ENCODE results near the gene CORO2B. TPM values are rescaled to one million over a fixed set of nuclear protein-coding genes. Genes with fewer than 3 reads are reported as not detected.

Gene CORO2B
- polyA plus RNA-seq, 2 donors = 0.24 to 0.35 TPM

GRCh38 chr15:68717951-68718350, 139.2 kb downstream of the CORO2B start:
- 69 to 70% methylated on average over 3 of the region's 3 CpGs for WGBS, 2 donors
- H3K27me3 ChIP-seq (ENCODE audit: control insufficient read depth in 1 of 2, insufficient read depth in 2 of 2, low read length in 2 of 2) = no peaks in the 10 kb centered on the region
- no peak overlapping the region for H3K27ac ChIP-seq (ENCODE audit: low read depth in 2 of 2, low read length in 1 of 2)
- no peaks in the 10 kb centered on the region for H3K4me1 ChIP-seq (ENCODE audit: control insufficient read depth in 2 of 2, insufficient read depth in 2 of 2, low read length in 1 of 2)
- no peak overlapping the region for H3K4me3 ChIP-seq (ENCODE audit: low read depth in 1 of 2, low read length in 2 of 2)
- peaks cover 3 to 4% of the 10 kb centered on the region in 2 donors for H3K9me3 ChIP-seq (ENCODE audit: control insufficient read depth in 2 of 2, insufficient read depth in 1 of 2, low read depth in 1 of 2, low read length in 1 of 2)
- no peaks in the 10 kb centered on the region for H3K36me3 ChIP-seq (ENCODE audit: control insufficient read depth in 2 of 2, insufficient read depth in 2 of 2, low read length in 1 of 2)

GRCh38 chr15:68718468-68718867, 139.7 kb downstream of the CORO2B start:
- 86 to 94% methylated on average over 12 of the region's 12 CpGs for WGBS, 2 donors
- no peak overlapping the region for H3K27ac ChIP-seq (ENCODE audit: low read depth in 2 of 2, low read length in 1 of 2)
- no peaks in the 10 kb centered on the region for H3K27me3 ChIP-seq (ENCODE audit: control insufficient read depth in 1 of 2, insufficient read depth in 2 of 2, low read length in 2 of 2)
- no peak overlapping the region for H3K4me3 ChIP-seq (ENCODE audit: low read depth in 1 of 2, low read length in 2 of 2)
- H3K4me1 ChIP-seq (ENCODE audit: control insufficient read depth in 2 of 2, insufficient read depth in 2 of 2, low read length in 1 of 2) = no peaks in the 10 kb centered on the region
- H3K36me3 ChIP-seq (ENCODE audit: control insufficient read depth in 2 of 2, insufficient read depth in 2 of 2, low read length in 1 of 2) = no peaks in the 10 kb centered on the region
- H3K9me3 ChIP-seq (ENCODE audit: control insufficient read depth in 2 of 2, insufficient read depth in 1 of 2, low read depth in 1 of 2, low read length in 1 of 2) = peaks cover 3 to 4% of the 10 kb centered on the region in 2 donors

- H3K9me3 ChIP-seq (ENCODE audit: control insufficient read depth in 2 of 2, insufficient read depth in 1 of 2, low read depth in 1 of 2, low read length in 1 of 2) = peaks cover 3 to 4% of the 10 kb centered on the region in 2 donors
- no peaks in the 10 kb centered on the region for H3K27me3 ChIP-seq (ENCODE audit: control insufficient read depth in 1 of 2, insufficient read depth in 2 of 2, low read length in 2 of 2)
- no peak overlapping the region for H3K4me3 ChIP-seq (ENCODE audit: low read depth in 1 of 2, low read length in 2 of 2)
- WGBS, 2 donors = 86 to 92% methylated on average over 9 of the region's 9 CpGs
- no peak overlapping the region for H3K27ac ChIP-seq (ENCODE audit: low read depth in 2 of 2, low read length in 1 of 2)
- no peaks in the 10 kb centered on the region for H3K36me3 ChIP-seq (ENCODE audit: control insufficient read depth in 2 of 2, insufficient read depth in 2 of 2, low read length in 1 of 2)
- no peaks in the 10 kb centered on the region for H3K4me1 ChIP-seq (ENCODE audit: control insufficient read depth in 2 of 2, insufficient read depth in 2 of 2, low read length in 1 of 2)
Measured at GRCh38 chr15:68719051-68719450, 140.3 kb downstream of the CORO2B start.

- H3K36me3 ChIP-seq (ENCODE audit: control insufficient read depth in 2 of 2, insufficient read depth in 2 of 2, low read length in 1 of 2) = no peaks in the 10 kb centered on the region
- H3K27ac ChIP-seq (ENCODE audit: low read depth in 2 of 2, low read length in 1 of 2) = no peak overlapping the region
- H3K9me3 ChIP-seq (ENCODE audit: control insufficient read depth in 2 of 2, insufficient read depth in 1 of 2, low read depth in 1 of 2, low read length in 1 of 2) = peaks cover 3 to 4% of the 10 kb centered on the region in 2 donors
- 49 to 69% methylated on average over 10 of the region's 10 CpGs for WGBS, 2 donors
- H3K27me3 ChIP-seq (ENCODE audit: control insufficient read depth in 1 of 2, insufficient read depth in 2 of 2, low read length in 2 of 2) = no peaks in the 10 kb centered on the region
- H3K4me1 ChIP-seq (ENCODE audit: control insufficient read depth in 2 of 2, insufficient read depth in 2 of 2, low read length in 1 of 2) = no peaks in the 10 kb centered on the region
- no peak overlapping the region for H3K4me3 ChIP-seq (ENCODE audit: low read depth in 1 of 2, low read length in 2 of 2)
Measured at GRCh38 chr15:68719672-68720071, 140.9 kb downstream of the CORO2B start.

- Histone ChIP-seq H3K27ac (ENCODE audit: low read depth in 2 of 2, low read length in 1 of 2) (no peak overlapping the region), H3K27me3 (ENCODE audit: control insufficient read depth in 1 of 2, insufficient read depth in 2 of 2, low read length in 2 of 2) (no peaks in the 10 kb centered on the region), H3K4me1 (ENCODE audit: control insufficient read depth in 2 of 2, insufficient read depth in 2 of 2, low read length in 1 of 2) (no peaks in the 10 kb centered on the region), H3K36me3 (ENCODE audit: control insufficient read depth in 2 of 2, insufficient read depth in 2 of 2, low read length in 1 of 2) (no peaks in the 10 kb centered on the region), H3K4me3 (ENCODE audit: low read depth in 1 of 2, low read length in 2 of 2) (no peak overlapping the region), H3K9me3 (ENCODE audit: control insufficient read depth in 2 of 2, insufficient read depth in 1 of 2, low read depth in 1 of 2, low read length in 1 of 2) (peaks cover 3 to 4% of the 10 kb centered on the region in 2 donors)
- 92 to 95% methylated on average over 5 of the region's 5 CpGs for WGBS, 2 donors
Measured at GRCh38 chr15:68721886-68722285, 143.1 kb downstream of the CORO2B start.

GRCh38 chr15:68725736-68726135, 146.9 kb downstream of the CORO2B start:
- Histone ChIP-seq H3K4me1 (ENCODE audit: control insufficient read depth in 2 of 2, insufficient read depth in 2 of 2, low read length in 1 of 2) (peaks cover 0 to 2% of the 10 kb centered on the region in 2 donors), H3K36me3 (ENCODE audit: control insufficient read depth in 2 of 2, insufficient read depth in 2 of 2, low read length in 1 of 2) (no peaks in the 10 kb centered on the region), H3K4me3 (ENCODE audit: low read depth in 1 of 2, low read length in 2 of 2) (no peak overlapping the region), H3K9me3 (ENCODE audit: control insufficient read depth in 2 of 2, insufficient read depth in 1 of 2, low read depth in 1 of 2, low read length in 1 of 2) (no peaks in the 10 kb centered on the region), H3K27me3 (ENCODE audit: control insufficient read depth in 1 of 2, insufficient read depth in 2 of 2, low read length in 2 of 2) (no peaks in the 10 kb centered on the region), H3K27ac (ENCODE audit: low read depth in 2 of 2, low read length in 1 of 2) (no peak overlapping the region)
- 53 to 56% methylated on average over 12 to 14 of the region's 14 CpGs for WGBS, 2 donors

GRCh38 chr15:68726246-68726645, 147.5 kb downstream of the CORO2B start:
- 92 to 93% methylated on average over 9 of the region's 9 CpGs for whole genome bisulfite sequencing, 2 donors
- Histone ChIP-seq H3K4me3 (ENCODE audit: low read depth in 1 of 2, low read length in 2 of 2) (no peak overlapping the region), H3K36me3 (ENCODE audit: control insufficient read depth in 2 of 2, insufficient read depth in 2 of 2, low read length in 1 of 2) (no peaks in the 10 kb centered on the region), H3K4me1 (ENCODE audit: control insufficient read depth in 2 of 2, insufficient read depth in 2 of 2, low read length in 1 of 2) (peaks cover 0 to 3% of the 10 kb centered on the region in 2 donors), H3K9me3 (ENCODE audit: control insufficient read depth in 2 of 2, insufficient read depth in 1 of 2, low read depth in 1 of 2, low read length in 1 of 2) (no peaks in the 10 kb centered on the region), H3K27me3 (ENCODE audit: control insufficient read depth in 1 of 2, insufficient read depth in 2 of 2, low read length in 2 of 2) (no peaks in the 10 kb centered on the region), H3K27ac (ENCODE audit: low read depth in 2 of 2, low read length in 1 of 2) (no peak overlapping the region)

- Histone ChIP-seq H3K27ac (ENCODE audit: low read depth in 2 of 2, low read length in 1 of 2) (no peak overlapping the region), H3K4me3 (ENCODE audit: low read depth in 1 of 2, low read length in 2 of 2) (no peak overlapping the region), H3K9me3 (ENCODE audit: control insufficient read depth in 2 of 2, insufficient read depth in 1 of 2, low read depth in 1 of 2, low read length in 1 of 2) (no peaks in the 10 kb centered on the region), H3K36me3 (ENCODE audit: control insufficient read depth in 2 of 2, insufficient read depth in 2 of 2, low read length in 1 of 2) (no peaks in the 10 kb centered on the region), H3K4me1 (ENCODE audit: control insufficient read depth in 2 of 2, insufficient read depth in 2 of 2, low read length in 1 of 2) (peaks cover 0 to 3% of the 10 kb centered on the region in 2 donors), H3K27me3 (ENCODE audit: control insufficient read depth in 1 of 2, insufficient read depth in 2 of 2, low read length in 2 of 2) (no peaks in the 10 kb centered on the region)
- WGBS, 2 donors = 16 to 30% methylated on average over 8 of the region's 8 CpGs
Measured at GRCh38 chr15:68729789-68730411, 151.1 kb downstream of the CORO2B start.

- no peaks in the 10 kb centered on the region for H3K9me3 ChIP-seq (ENCODE audit: control insufficient read depth in 2 of 2, insufficient read depth in 1 of 2, low read depth in 1 of 2, low read length in 1 of 2)
- no peak overlapping the region for H3K27ac ChIP-seq (ENCODE audit: low read depth in 2 of 2, low read length in 1 of 2)
- no peaks in the 10 kb centered on the region for H3K27me3 ChIP-seq (ENCODE audit: control insufficient read depth in 1 of 2, insufficient read depth in 2 of 2, low read length in 2 of 2)
- no peak overlapping the region for H3K4me3 ChIP-seq (ENCODE audit: low read depth in 1 of 2, low read length in 2 of 2)
- WGBS, 2 donors = 61 to 62% methylated on average over 6 of the region's 6 CpGs
- H3K4me1 ChIP-seq (ENCODE audit: control insufficient read depth in 2 of 2, insufficient read depth in 2 of 2, low read length in 1 of 2) = peaks cover 0 to 3% of the 10 kb centered on the region in 2 donors
- no peaks in the 10 kb centered on the region for H3K36me3 ChIP-seq (ENCODE audit: control insufficient read depth in 2 of 2, insufficient read depth in 2 of 2, low read length in 1 of 2)
Measured at GRCh38 chr15:68730471-68730919, 151.7 kb downstream of the CORO2B start.

Measured in esophagus (tissue), 2 donors.